Stimulated activated CD4-positive, alpha-beta T cell treated with anti-CD3 and anti-CD28 coated beads, Interleukin-15, amount 100 ng/mL, for 1 hour (primary cell): ENCODE data around the gene ABCC4.

Experiments
- DNase-seq, 2 donors: peaks; one replicate each; pipeline ENCODE4 v3.0.0-alpha.2; 2020; ENCODE audit warnings: low read depth in 1 of 2, low spot score in 1 of 2

The ABCC4 gene

DNA sequence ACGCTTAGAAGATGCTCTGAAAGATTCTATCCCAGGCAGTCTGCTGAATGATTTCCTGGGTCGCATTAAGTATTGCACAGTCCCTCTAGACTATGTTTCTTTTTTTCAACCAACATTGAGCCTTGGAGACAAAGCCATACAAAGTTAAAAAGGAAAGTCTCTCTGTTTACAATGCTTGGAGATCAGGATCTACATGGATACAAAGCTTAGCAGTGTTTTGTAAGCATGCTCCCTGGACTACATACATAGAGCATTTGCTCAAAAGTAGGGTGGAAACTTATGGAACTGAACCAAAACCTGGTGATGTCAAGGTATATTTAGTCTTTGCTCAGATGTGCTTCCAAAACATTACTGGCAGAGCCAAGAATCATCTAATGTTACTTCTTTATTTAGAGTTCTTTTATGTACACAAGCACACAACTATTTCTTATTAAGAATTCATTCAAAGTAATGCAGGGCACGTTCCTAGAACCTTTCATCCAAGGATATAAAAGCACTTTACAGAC, 241.2 kb downstream of the ABCC4 start:
- DNase-seq, result no peak

DNA sequence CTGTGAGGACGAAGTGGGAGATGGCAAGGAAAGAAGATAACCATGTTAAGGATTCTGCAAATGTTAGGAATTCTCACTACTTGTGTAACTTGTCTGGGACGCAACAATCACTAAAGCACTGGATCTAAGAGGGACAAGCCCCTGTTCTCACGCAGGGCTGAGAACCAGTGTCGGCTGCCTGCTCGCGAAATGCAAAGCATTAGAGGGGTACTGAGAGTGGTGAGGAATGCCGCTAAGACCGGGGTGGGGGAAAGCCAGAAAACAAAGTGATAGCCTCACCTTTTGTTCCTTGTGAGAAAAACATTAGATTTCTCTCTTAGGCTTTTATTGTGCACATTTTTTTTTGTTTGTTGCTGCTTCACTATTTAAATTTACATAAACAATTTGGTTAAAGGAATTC, 241.9 kb downstream of the ABCC4 start:
- DNase-seq, result no peak

DNA sequence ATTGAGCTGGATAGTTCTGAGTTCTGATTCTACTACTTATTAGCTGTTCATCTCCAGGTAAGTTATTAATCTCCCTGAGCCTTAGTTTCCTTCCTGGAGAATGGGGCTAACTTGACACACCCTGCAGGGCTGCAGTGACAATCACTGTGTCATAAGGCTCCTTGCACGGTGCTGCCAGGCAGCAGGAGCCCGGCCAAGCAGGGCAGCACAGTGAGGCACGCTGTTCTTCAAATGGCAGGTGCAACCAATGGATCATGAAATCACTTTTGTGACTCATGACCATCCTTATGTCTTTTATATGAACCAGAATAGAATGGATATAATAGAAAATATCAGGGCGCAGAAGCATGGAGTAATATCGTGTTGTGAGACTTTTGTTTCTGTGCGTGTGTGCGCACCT, 242.6 kb downstream of the ABCC4 start:
- DNase-seq, result no peak

DNA sequence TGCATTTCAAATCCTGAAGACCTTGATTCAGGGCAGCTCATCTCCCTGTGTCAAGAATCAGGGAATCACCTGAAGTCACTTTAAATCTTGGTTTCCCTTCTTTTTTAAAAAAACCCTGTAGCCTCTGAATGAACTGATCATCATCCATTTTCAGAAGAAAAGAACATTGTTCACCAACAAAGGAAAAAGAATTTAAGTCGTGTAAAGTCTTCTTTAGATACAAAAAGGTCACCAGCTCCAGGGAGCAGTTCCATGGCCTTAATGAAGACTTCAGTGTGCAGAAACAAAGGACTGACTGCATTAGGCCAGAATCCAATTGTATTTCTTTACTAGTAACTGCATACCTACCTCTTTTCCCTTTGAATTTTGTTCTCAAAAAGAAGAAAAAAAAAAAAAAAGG, 245.0 kb downstream of the ABCC4 start:
- DNase-seq, result no peak

DNA sequence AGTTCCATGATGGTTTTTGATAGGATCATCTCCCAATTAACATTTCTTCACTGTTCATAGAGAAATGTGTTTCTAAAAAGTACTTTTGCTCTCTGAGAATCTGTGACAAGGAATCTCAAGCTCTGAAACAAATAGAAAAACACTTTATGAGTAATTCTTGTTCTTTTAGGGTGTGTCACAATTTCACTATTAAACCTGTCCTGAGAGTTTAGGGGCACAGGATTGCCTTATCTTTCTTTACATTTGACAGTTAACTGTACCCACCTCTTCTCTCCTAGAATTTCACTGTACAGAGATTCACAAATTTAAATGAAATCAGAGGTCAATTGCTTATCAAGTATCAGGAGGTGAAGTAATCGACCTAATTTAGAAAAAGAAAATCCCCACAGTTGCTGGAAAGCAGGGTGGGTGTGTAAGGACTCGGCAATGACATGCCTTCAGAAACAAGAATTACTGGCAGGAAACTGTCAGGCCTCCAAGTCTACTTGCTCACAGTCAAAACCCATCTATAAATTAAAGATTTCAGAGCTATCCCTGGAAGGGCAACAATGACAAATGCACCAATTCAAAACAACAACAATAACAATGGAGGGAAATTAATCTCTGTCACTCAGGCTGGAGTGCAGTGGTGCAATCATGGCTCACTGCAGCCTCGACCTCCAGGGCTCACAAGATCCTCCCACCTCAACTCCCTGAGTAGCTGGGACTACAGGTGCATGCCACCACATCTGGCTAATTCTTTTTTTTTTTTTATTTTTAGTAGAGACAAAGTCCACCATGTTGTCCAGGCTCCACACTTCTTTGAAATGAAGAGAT, 250.2 kb downstream of the ABCC4 start:
- DNase-seq, result no peak

DNA sequence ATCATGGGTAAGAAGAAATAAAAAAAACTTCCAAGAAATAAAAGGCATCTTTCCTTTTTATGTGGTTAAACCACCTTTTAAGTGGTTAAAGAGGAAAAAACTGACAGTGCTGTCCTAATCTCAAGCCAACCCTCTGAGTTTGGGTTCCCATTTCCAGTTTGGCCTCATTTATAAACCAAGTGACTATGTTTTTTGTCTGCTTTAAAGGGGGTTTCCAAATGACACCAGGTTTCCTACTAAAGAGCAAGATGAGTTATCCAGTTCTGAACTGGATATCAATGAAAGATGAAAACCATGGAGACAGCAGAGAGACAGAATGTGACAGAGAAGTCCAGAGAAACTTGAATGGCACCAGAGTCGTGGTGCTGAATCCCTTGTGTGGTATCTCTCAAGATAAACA, 251.5 kb downstream of the ABCC4 start:
- no peak for DNase-seq

DNA sequence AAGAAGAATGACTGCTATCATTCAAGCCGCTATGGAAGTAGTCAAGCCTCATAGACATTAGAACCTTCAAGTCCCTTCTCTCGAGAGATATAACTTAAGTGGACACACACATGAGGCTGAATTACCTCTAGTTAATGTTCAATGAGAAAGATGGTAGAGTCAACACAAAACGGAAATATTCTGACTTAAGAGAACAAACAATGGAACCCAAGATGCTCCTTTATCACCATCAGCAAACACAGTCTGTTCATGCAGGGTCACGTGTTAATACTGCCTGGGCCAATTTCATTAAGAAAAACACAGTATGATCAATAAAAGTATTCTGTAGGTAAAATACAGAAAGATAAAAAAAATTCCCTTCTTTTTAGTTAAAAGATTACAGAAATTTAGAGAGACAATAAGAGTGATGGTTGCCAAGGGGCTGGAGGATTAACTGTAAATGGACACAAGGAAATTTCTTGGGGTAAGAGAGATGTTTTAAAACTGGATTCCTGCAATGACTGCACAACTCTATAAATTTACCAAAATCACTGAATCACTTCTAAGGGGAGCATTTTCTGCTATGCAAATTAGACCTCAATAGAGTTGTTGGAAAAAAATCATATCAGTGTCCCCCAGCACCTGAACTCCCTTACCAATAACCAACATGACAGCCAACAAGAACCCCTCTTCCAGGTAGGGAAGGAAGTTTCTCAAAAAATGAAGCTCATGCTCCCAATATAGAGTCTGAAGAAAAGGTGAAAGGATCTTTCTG, 256.6 kb downstream of the ABCC4 start:
- no peak for DNase-seq

DNA sequence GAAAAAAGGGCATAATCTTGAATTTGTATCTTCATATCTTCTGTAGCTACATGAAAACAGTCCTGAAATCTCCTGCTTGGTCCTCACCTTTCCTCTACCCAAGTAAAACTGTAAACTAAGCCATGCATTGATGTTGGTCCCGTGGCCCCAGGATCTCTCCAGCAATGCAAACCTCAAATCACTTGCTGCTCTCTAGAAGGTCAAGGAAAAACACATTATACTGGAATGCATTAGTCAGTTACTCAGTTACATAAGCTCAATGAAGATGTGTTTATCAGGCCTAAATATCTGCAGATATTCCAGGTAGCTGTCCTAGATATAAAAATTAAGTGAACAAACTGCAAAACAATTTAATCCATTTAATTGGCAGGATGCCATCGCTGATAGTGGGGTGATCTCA, 261.8 kb downstream of the ABCC4 start:
- no peak for DNase-seq

DNA sequence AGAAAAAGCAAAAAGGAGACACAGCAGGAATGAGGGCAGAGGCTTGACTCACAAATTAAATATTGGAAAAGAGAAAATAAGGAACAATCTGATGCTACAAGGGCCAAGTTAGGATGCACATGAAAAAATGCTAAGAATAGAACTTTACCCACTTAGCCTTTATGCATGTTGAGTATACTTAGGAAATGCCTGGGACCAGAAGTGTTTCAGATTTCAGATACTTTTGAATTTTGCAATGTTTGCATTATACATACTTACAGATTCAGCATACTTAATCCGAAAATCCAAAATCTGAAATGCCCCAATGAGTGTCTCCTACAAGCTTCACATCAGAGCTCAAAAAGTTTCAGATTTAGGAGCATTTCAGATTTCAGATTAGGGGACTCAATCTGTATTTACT, 262.3 kb downstream of the ABCC4 start:
- DNase-seq, result no peak

DNA sequence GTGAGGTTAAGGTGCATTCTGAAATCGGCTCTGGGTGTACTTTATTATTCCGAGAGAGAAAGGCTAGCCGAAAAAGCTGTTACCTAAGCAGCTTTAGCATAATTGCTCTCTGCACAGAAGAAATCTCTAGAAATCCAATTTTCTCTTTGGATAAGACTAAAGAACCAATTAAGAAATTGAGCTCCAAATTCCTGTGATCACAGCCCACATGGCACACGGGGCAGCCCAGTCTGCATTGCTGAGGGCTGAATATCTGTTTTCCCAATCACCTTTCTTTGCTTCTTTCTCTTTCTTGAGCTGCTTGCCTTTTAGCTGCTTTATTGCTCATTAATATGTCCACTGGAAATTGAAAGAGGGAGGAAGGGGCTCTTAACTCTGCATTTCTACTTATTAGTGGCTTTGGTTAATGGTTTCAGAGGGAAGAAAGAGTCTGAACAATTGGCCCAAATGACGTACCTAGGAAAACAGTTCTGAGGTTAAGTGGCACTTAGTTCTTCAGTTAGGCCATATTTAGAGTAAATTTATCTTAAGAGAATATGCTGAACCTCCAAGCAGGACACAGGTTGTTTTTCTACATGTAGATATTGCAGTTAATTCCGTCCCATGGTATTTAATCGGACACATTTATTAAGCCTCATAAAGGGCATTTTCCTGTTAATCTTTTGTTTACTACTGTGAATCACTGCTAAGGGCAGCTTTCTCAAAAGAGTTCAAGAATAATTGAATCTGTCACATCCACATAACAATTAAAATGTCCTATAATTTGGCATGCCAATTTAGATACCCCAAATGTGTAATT, 265.7 kb downstream of the ABCC4 start:
- DNase-seq, result no peak

DNA sequence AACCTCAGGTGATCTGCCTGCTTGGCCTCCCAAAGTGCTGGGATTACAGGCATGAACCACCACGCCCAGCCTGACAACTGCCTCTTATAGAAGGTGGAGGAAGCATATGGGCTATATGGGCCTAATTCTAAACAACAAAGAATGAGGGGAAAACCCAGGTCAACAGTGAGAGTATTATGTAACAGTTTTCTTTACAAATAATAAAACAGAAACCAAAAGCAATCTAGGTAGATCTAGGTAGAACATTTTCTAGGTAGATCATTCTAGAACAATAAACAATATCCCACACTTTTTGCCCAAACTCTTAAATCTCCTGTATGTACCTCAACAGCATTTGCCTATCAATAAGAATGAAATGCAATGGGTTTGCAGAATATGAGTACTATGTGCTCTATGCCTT, 267.4 kb downstream of the ABCC4 start:
- no peak for DNase-seq

DNA sequence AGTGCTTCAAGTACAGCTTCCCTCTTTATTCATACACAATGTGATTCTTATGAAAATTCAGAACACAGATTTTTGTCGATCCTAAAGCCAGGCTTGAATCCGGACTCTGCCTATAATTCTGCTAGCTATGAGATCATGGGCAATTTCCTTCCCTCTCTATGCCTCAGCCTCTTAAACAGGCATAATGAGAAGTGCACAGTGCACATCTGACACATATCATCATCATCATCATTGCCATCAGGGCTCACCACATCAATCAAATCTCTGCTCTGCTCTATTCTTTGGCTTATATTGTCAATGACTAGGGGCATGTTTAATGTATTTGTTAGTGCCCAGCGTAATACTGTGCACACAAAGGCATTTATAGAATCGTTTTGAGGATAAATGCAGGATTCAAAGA, 269.1 kb downstream of the ABCC4 start:
- no peak for DNase-seq

DNA sequence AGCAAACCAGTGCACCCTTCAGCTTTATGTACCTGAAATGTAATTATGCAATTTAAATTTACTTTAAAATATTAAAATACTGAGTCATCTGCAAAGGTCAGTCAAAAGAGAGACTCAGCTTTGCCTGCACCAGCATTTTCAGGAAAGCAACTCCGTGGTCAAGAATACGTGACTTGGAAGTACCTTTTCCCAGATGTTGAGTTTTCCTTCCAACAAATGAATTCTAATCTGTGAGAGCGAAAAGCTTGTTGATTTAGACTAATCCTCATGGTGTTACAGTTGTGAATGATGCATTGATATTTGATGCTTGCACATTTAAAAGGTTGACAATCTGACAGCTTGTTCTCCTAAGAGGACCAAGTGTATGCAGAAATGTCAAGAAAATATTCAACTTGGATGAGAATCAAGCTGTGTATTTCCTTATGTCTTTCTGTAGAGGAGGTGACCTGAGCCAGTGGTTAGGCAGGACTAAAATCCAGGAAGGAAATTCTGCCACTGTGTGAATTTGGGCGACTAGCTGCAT, 270.4 kb downstream of the ABCC4 start:
- DNase-seq, result no peak

DNA sequence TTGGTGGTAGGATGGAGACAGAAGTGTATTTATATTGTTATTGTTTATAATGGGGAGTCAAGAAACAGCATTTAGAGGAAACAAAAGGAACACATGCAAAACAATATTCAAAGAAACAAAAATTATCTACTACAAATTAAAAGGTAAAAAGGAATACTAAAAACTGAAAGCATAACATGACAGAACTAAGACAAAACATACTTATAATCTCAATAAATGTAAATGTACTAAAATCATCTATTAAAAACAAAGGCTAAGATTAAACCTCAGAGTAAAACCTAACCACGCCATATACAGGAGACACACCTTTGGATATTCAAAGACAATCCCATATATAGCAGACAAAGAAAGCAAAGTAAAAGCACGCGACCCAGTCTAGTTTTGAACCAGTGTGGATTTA, 273.6 kb downstream of the ABCC4 start:
- DNase-seq, result no peak

DNA sequence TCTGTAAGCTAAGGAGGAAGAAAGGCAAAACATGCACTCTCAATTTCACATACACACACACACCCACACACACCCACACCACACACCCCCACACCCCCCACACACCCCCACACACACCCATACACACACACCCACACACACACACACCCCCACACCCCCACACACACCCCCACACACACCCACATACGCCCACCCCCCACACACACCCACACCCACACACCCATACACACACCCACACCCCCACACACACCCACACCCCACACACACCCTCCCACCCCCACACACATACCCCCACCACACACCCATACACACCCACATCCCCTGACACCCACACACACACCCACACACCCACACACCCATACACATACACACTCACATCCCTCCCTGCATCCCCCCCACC, 276.1 kb downstream of the ABCC4 start:
- DNase-seq, result no peak

DNA sequence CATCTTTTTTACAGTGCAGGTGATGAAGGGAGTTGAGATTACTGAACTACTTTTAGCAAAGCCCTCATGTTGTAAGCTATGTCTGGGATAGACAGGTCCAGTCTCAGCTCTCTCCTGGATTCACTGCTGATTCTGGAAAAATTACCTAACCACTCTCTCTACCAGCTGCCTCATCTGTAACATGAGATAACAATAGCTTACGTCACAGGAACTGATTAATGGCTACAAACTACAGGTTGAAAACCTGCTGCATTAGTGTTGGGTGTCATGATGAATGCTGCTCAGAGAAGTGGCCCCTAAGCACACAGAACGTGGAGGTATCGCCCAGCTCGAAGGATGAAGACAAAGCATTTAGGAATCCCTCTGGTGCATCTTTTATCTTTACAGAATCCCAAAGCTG, 277.8 kb downstream of the ABCC4 start:
- DNase-seq, result no peak

DNA sequence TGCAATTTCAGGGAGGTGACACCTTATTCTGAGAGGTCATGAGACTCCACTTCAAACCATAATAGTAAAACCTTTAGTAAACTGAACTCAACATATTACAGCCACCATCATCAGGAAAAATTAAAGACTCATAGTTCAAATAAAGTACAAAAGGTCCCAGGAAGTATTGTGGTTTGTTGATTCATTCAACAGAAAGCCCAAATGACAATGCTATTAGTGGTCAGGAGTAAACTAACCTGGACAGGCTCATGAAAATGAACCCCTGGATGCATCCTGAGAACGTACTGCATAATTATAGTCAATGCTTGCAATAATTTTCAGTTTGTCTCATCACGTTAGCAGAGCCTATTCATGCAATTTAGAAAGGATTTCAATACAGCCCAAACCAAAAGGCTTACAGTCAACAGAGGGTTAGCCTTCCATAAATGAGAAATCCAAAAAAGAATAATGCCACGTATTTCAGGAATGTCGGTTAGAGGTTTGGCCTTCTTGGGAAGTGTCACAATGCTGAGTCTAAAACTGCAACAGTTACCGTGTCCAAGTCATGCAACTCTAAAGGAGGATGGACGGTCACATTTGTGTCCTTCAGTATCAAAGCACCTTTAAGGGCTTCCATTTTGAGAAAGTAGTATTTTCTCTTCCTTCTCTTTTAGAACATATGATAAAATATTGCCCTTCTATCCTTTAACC, 280.8 kb downstream of the ABCC4 start:
- no peak for DNase-seq

DNA sequence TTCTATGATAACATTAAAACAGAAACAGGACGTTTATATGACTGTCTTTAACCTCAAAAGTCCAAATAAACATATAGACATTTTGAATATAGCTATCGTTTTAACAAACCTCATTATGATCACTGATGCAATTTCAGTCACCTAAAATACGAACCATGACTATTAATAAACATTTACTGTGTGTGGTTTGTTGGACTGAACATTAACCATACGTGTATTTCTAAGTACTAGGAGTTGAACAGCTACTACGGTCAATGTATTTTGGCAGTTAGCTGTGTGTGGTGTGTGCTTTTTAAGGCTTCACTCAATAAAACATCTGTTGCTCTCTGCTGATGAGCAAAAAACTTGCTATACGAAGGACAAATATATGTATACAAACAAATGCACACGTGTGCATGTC, 281.4 kb downstream of the ABCC4 start:
- DNase-seq, result no peak

DNA sequence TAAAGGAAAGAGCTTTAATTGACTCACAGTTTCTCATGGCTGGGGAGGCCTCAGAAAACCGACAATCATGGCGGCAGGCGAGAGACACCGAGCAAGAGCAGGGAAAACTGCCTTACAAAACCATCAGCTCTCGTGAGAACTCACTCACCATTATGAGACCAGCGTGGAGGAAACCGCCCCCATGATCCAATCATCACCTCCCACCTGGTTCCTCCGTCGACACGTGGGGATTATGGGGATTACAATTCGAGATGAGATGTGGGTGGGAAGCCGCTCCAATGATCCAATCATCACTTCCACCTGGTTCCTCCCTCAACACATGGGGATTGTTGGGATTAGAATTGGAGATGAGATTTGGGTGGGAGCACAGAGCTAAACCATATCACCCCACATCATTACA, 293.9 kb downstream of the ABCC4 start:
- no peak for DNase-seq

DNA sequence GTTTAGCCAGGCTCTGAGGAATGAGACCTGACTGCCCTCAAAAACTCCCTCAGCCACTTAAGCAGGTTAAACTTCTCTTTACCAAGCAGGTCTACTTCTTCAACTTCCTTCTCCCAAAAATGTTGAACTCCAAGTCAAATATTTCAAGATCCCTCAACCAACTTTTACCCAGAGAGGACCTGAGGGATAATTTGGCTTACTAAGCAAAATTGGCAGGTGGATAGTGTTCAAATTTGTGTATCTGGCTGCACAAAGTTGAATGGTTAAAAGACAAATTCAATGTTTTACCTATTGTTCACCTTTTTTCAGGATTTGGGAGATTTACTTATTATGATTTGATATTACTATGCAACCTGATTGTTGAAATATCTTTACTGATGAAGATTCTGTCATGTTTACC, 296.0 kb downstream of the ABCC4 start:
- no peak for DNase-seq
